Measurements from ENCODE around the gene PARD3. TPM values are rescaled to one million over a fixed set of nuclear protein-coding genes. Genes with fewer than 3 reads are reported as not detected.

PARD3 gene
- total and polyA plus RNA-seq, 2 experiments from 2014 or later = 6.3 to 21.2 TPM

DNA sequence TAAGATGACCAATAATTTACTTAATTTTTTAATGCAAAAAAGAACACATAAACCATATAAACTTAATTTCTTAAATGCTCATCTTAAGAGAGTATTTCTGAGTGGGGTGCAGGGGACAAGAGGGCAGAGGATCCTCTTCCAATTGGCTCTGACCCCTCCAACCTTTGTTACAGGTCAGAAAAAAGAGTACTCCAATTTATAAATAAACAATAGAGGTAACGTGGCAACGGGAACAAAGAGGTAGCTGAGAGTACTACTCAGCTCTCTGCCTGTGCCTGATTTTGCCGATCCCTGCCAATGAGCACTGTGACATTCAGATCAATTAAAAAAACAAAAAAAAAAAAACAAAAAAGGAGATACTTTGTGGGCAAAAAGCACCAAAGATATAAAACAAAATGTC is 307.9 kb downstream of the PARD3 start:
- Histone ChIP-seq H3K9me3 (ENCODE audit: low read depth) (no peaks in the 10 kb centered on the region), H3K4me2 (ENCODE audit: unreplicated experiment) (no peak overlapping the region), H3K4me1 (ENCODE audit: insufficient read depth) (no peaks in the 10 kb centered on the region), H2AFZ (no peak overlapping the region), H3K27me3 (replicated peaks; ENCODE audit: insufficient read depth) (no peaks in the 10 kb centered on the region), H4K20me1 (ENCODE audit: insufficient read depth) (no peaks in the 10 kb centered on the region), H3F3A (ENCODE audit: insufficient read depth) (no peaks in the 10 kb centered on the region), H3K36me3 (ENCODE audit: low read depth) (no peaks in the 10 kb centered on the region), H3K79me2 (ENCODE audit: insufficient read depth) (no peaks in the 10 kb centered on the region), H3K9ac (no peak overlapping the region), H3K4me3 (no peak overlapping the region), H3K27ac (no peak overlapping the region), H3K9me2 (ENCODE audit: insufficient read depth) (no peaks in the 10 kb centered on the region)
- WGBS, 2 experiments (ENCODE audit: low coverage in 1 of 2, low lambda C conversion rate in 2 of 2, missing lambda C conversion rate in 2 of 2) = 90% methylated on average over 3 of the region's 3 CpGs
- no peak for DNase-seq
- TF ChIP-seq EZH2phosphoT487 (IDR thresholded peaks at IDR 0.05; ENCODE audit: insufficient read depth, low read depth) = no peak
- no peak for TF ChIP-seq EZH2 (IDR thresholded peaks at IDR 0.05; ENCODE audit: insufficient read depth, poor library complexity, severe bottlenecking)
- in situ Hi-C loops (cut with MboI) = no loop called here

DNA sequence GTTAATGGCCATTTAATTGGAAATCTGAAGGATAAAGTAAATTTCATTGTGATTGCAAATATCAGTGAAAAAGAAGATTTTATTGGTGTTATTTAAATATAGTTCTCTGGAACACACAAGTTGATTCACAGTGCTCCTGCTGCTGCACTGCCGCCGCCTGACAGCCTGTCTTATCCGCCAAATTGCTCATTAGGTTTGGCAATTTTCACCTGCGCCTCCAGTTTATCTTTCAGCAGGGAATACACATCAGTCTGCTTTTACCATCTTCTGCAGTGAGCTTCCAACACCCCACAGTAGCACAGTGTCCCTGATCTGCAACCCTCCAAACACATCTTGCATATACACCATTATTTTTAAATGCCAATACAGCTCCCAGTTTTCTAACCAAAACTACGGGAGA is 308.3 kb downstream of the PARD3 start:
- Histone ChIP-seq H3K4me3 (no peak overlapping the region), H3K27me3 (replicated peaks; ENCODE audit: insufficient read depth) (no peaks in the 10 kb centered on the region), H4K20me1 (ENCODE audit: insufficient read depth) (no peaks in the 10 kb centered on the region), H3F3A (ENCODE audit: insufficient read depth) (no peaks in the 10 kb centered on the region), H3K79me2 (ENCODE audit: insufficient read depth) (no peaks in the 10 kb centered on the region), H3K4me2 (ENCODE audit: unreplicated experiment) (no peak overlapping the region), H3K9me2 (ENCODE audit: insufficient read depth) (no peaks in the 10 kb centered on the region), H3K27ac (no peak overlapping the region), H3K9ac (no peak overlapping the region), H3K36me3 (ENCODE audit: low read depth) (no peaks in the 10 kb centered on the region), H2AFZ (no peak overlapping the region), H3K9me3 (ENCODE audit: low read depth) (no peaks in the 10 kb centered on the region), H3K4me1 (ENCODE audit: insufficient read depth) (no peaks in the 10 kb centered on the region)
- in situ Hi-C loops (cut with MboI) = no loop called here
- DNase-seq = no peak
- WGBS, 2 experiments (ENCODE audit: low coverage in 1 of 2, low lambda C conversion rate in 2 of 2, missing lambda C conversion rate in 2 of 2) = 98 to 99% methylated on average over 5 of the region's 5 CpGs
- TF ChIP-seq EZH2 (IDR thresholded peaks at IDR 0.05; ENCODE audit: insufficient read depth, poor library complexity, severe bottlenecking) (no peak), EZH2phosphoT487 (IDR thresholded peaks at IDR 0.05; ENCODE audit: insufficient read depth, low read depth) (no peak)

DNA sequence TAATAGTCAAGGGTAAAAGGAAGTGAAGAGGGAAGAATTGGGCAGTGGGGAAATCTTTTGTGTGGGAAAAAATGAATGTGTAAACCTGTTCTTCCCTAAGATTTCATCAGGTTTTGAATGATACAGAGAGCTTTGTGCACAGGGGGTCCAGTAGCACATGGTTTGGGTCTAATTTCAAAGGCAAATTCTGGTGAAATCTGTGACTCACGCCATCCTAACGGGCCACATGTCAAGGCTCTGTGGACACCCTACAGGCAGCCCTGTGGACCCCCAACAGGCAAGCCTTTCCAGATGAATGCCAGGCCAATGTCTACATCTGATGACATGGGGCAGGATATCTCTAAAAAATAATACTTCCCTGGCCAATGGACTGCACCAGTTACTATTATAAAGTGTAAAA is 309.8 kb downstream of the PARD3 start:
- Histone ChIP-seq H3K27me3 (replicated peaks; ENCODE audit: insufficient read depth) (no peaks in the 10 kb centered on the region), H3K36me3 (ENCODE audit: low read depth) (no peaks in the 10 kb centered on the region), H4K20me1 (ENCODE audit: insufficient read depth) (no peaks in the 10 kb centered on the region), H2AFZ (no peak overlapping the region), H3F3A (ENCODE audit: insufficient read depth) (no peaks in the 10 kb centered on the region), H3K9me3 (ENCODE audit: low read depth) (no peaks in the 10 kb centered on the region), H3K27ac (no peak overlapping the region), H3K79me2 (ENCODE audit: insufficient read depth) (no peaks in the 10 kb centered on the region), H3K9ac (no peak overlapping the region), H3K4me2 (ENCODE audit: unreplicated experiment) (no peak overlapping the region), H3K4me3 (no peak overlapping the region), H3K9me2 (ENCODE audit: insufficient read depth) (no peaks in the 10 kb centered on the region), H3K4me1 (ENCODE audit: insufficient read depth) (no peaks in the 10 kb centered on the region)
- 84 to 91% methylated on average over 2 of the region's 2 CpGs for WGBS, 2 experiments (ENCODE audit: low coverage in 1 of 2, low lambda C conversion rate in 2 of 2, missing lambda C conversion rate in 2 of 2)
- no peak for DNase-seq
- in situ Hi-C loops (cut with MboI) = no loop called here
- TF ChIP-seq EZH2 (IDR thresholded peaks at IDR 0.05; ENCODE audit: insufficient read depth, poor library complexity, severe bottlenecking) (no peak), EZH2phosphoT487 (IDR thresholded peaks at IDR 0.05; ENCODE audit: insufficient read depth, low read depth) (no peak)

DNA sequence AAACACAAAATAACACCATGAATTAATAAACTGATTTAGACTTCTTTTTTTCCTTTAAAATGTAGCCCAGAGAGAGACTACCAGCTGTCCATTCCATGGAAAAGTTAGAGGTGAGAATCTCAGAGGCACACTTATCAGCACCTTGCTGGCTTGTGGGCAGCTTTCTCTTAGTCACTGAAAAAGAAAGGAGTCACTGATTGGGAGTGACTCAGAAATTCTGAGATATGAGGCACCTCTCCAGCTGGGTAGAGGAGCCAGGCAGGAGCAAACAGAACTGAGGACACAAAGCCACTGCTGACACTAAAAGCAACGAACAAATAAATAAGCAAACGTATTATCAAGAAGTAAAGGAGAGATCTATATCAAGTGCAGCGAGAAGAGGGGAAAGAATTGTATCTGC is 310.6 kb downstream of the PARD3 start:
- H3K9me2 ChIP-seq (ENCODE audit: insufficient read depth) = no peaks in the 10 kb centered on the region
- H3K9me3 ChIP-seq (ENCODE audit: low read depth) = no peaks in the 10 kb centered on the region
- no peaks in the 10 kb centered on the region for H3K36me3 ChIP-seq (ENCODE audit: low read depth)
- no peak overlapping the region for H3K4me2 ChIP-seq (ENCODE audit: unreplicated experiment)
- 67 to 86% methylated on average over 3 of the region's 3 CpGs for WGBS, 2 experiments (ENCODE audit: low coverage in 1 of 2, low lambda C conversion rate in 2 of 2, missing lambda C conversion rate in 2 of 2)
- no peak overlapping the region for H3K9ac ChIP-seq
- H3K4me3 ChIP-seq = no peak overlapping the region
- H3K4me1 ChIP-seq (ENCODE audit: insufficient read depth) = no peaks in the 10 kb centered on the region
- in situ Hi-C loops (cut with MboI) = no loop called here
- no peaks in the 10 kb centered on the region for H3K79me2 ChIP-seq (ENCODE audit: insufficient read depth)
- DNase-seq = peak; percentile 67
- no peaks in the 10 kb centered on the region for H4K20me1 ChIP-seq (ENCODE audit: insufficient read depth)
- no peak overlapping the region for H3K27ac ChIP-seq
- TF ChIP-seq EZH2phosphoT487 (IDR thresholded peaks at IDR 0.05; ENCODE audit: insufficient read depth, low read depth) = no peak
- no peak for TF ChIP-seq EZH2 (IDR thresholded peaks at IDR 0.05; ENCODE audit: insufficient read depth, poor library complexity, severe bottlenecking)
- no peaks in the 10 kb centered on the region for H3K27me3 ChIP-seq (replicated peaks; ENCODE audit: insufficient read depth)
- no peak overlapping the region for H2AFZ ChIP-seq
- no peaks in the 10 kb centered on the region for H3F3A ChIP-seq (ENCODE audit: insufficient read depth)

DNA sequence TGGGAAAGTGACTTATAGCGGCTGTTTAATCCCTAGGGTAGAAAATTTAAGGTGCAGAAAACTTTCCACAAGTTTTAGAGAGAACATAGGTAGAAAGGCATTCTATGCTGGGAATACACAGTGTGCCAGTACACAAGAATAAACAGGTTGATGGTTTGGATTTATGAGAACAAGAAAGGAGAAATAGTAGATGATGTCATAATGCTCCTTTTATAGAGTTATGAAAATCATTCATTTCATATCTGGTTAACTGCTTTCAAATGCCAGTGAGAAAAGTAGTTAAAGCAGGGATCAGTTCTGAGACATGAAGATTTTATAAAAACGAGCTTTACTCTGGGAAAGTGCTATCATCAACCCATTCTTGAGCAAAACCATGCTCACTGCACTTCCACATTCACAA is 311.4 kb downstream of the PARD3 start:
- Histone ChIP-seq H3K27ac (no peak overlapping the region), H3K9ac (no peak overlapping the region), H3K27me3 (replicated peaks; ENCODE audit: insufficient read depth) (no peaks in the 10 kb centered on the region), H2AFZ (no peak overlapping the region), H3K4me2 (ENCODE audit: unreplicated experiment) (no peak overlapping the region), H3K36me3 (ENCODE audit: low read depth) (no peaks in the 10 kb centered on the region), H3K4me3 (no peak overlapping the region), H3F3A (ENCODE audit: insufficient read depth) (no peaks in the 10 kb centered on the region), H3K79me2 (ENCODE audit: insufficient read depth) (no peaks in the 10 kb centered on the region), H3K9me3 (ENCODE audit: low read depth) (no peaks in the 10 kb centered on the region), H3K4me1 (ENCODE audit: insufficient read depth) (no peaks in the 10 kb centered on the region), H4K20me1 (ENCODE audit: insufficient read depth) (no peaks in the 10 kb centered on the region), H3K9me2 (ENCODE audit: insufficient read depth) (no peaks in the 10 kb centered on the region)
- DNase-seq = no peak
- in situ Hi-C loops (cut with MboI) = no loop called here
- 94 to 95% methylated on average over 2 of the region's 2 CpGs for WGBS, 2 experiments (ENCODE audit: low coverage in 1 of 2, low lambda C conversion rate in 2 of 2, missing lambda C conversion rate in 2 of 2)
- TF ChIP-seq EZH2 (IDR thresholded peaks at IDR 0.05; ENCODE audit: insufficient read depth, poor library complexity, severe bottlenecking) = no peak
- TF ChIP-seq EZH2phosphoT487 (IDR thresholded peaks at IDR 0.05; ENCODE audit: insufficient read depth, low read depth) = no peak
